Choroid plexus epithelial cell (primary cell): ENCODE measurements around the gene CPNE9.
A peak's percentile ranks its signal among the peaks of the same experiment; 100 is the strongest.
"Not testable (repeated sequence)": the region's sequence is repeated elsewhere in the genome, so short reads cannot be mapped to it uniquely, and the experiment has no call there.

ENCODE experiments used
- DNase-seq: peaks from one replicate; pipeline ENCODE4 v3.0.0-alpha.2; 2010; ENCODE audit warnings: low read depth
- H3K4me3 ChIP-seq: 2 replicates; pipeline ENCODE4 v1.5.1; 2011; ENCODE audit warnings: low read depth, mild to moderate bottlenecking, control low read depth, low read length, moderate library complexity
- TF ChIP-seq, protein P1 (sequence below): conservative IDR thresholded peaks from 2 replicates; pipeline ENCODE4 v1.5.1; 2011; ENCODE audit warnings: low read depth, mild to moderate bottlenecking, control low read depth, inconsistent platforms, low read length, moderate library complexity

The CPNE9 gene

DNA sequence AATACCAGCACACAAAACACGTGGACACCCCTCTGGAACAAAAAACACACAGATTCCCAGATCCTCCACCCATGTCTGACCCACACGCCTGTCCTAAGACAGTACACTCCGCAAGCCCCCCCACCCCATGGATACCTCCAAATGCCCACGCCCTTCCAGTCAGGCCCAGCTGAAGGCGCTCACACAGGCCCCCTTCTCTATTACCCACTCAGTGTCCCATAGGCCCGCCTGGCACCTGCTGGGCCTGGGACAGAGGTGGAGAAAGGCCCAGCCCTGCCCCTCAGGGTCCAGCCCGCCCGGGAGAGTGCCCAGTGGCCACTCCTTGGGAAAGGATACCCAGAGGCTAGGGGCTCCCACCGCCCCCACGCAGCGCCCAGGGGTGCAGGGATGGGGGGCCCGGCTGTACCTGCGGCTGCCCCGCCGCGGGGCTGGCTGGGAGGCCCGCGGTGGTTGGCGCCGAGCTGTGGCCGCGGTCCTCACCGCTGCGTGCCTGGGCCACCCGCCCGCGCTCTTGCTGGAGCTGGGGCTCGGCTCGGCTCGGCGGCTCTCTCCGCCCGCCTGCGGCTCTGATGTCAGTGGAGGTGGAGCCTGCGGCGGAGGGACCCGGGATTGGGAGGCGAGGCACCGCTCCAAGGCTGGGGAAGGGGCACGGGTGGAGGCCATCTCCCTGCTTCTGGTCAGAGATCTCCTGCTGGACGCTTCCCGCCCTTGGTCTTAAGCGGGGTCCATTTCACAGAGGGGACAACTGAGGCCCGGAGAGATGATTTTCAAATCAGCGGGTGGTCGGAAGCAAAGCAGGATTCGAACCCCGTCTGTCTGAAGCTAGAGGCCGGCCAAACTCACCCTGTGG lies 66.0 kb downstream of the CPNE9 start, which contains the start of gene CAMK1:
TSS of gene CAMK1 (minus strand) at position 522 of the 850 bp plus-strand sequence. CDS start 2,198 bp downstream, outside the sequence.
- TF ChIP-seq, protein P1, sequence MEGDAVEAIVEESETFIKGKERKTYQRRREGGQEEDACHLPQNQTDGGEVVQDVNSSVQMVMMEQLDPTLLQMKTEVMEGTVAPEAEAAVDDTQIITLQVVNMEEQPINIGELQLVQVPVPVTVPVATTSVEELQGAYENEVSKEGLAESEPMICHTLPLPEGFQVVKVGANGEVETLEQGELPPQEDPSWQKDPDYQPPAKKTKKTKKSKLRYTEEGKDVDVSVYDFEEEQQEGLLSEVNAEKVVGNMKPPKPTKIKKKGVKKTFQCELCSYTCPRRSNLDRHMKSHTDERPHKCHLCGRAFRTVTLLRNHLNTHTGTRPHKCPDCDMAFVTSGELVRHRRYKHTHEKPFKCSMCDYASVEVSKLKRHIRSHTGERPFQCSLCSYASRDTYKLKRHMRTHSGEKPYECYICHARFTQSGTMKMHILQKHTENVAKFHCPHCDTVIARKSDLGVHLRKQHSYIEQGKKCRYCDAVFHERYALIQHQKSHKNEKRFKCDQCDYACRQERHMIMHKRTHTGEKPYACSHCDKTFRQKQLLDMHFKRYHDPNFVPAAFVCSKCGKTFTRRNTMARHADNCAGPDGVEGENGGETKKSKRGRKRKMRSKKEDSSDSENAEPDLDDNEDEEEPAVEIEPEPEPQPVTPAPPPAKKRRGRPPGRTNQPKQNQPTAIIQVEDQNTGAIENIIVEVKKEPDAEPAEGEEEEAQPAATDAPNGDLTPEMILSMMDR, result no peak
- H3K4me3 ChIP-seq, result peak within 1 kb of the TSS; percentile 51
- DNase-seq, result peak; percentile 57

DNA sequence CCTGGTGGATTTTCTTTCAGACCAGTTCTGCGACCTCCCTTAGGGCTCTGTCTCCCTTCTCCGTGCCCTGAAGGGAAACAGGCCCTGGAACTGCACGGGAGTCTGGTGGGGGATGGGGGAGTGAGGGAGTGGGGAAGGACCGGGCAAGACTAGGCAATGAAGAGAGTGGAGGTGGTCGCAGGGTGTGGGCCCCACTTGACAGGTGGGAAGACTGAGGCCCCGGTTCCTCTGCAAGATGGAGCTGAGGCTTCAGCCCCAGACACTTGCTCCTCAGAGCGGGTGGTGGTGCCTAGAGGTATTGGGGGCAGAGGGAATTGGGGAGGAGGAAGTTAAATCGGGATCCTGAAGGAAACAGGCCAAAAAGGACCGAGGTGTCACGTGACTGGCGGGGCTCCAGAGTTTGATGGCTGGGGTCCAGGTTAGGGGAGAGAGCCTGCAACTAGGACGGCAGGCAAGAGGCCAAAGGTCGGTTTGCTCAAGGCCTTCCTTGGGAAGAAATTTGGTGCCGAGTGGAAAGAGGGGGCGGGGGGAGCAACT lies 66.7 kb downstream of the CPNE9 start:
- peak; percentile 56 for DNase-seq
- TF ChIP-seq, protein P1, result no peak
- H3K4me3 ChIP-seq, result peak overlapping the region; percentile 51

DNA sequence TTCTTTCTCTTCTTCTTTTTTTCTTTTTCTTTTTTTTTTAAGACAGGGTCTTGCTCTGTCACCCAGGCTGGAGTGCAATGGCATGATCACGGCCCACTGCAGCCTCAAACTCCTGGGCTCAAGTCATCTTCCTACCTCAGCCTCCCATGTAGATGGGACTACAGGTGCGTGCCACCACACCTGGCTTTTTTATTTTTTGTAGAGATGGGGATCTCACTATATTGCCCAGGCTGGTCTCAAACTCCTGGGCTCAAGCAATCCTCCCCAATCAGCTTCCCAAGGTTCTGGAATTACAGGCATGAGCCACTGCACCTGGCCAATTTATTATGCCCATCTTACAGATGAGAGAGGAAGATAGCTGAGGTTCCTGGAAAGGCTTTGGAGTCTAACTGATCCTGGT lies 67.4 kb downstream of the CPNE9 start:
- not testable (repeated sequence) for H3K4me3 ChIP-seq, DNase-seq

DNA sequence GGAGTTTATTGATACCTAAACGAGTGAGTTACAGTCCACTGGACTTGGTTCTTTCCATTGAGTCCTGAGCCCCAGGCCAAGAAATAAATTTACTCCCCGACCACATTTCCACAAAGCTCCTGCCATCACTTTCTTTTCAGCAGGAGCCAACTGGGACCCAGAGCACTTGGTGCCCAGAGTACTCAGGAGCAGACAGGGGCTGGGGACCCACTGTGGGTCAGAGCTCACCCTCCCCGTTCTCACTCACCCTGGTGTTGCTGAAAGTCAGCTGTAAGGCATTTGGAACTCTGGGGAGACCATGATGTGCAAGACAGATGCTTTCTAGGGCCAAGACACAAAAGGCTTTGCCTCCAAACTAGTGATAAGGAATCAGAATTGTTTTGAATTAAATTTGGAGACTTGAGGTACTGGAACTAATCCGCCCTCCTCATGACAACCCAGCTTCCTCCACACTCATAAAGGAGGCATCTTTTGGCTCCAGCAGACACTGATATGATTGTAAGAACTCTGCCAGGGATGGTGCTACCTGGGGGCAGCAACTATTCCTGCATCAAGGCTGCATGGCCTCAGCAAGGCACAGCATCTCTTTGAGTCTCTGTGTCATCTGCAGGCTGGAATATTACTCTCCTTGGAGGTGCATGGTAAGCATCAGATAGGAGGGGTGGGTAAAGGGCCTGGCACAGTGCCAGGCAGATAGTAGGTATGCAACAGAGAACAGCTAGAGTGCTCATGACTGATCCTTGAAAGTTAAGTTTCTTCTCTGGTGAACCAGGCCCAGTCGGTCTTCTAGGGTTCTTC lies 73.5 kb downstream of the CPNE9 start:
- no peak overlapping the region for H3K4me3 ChIP-seq
- TF ChIP-seq, protein P1, result no peak
- DNase-seq, result no peak

DNA sequence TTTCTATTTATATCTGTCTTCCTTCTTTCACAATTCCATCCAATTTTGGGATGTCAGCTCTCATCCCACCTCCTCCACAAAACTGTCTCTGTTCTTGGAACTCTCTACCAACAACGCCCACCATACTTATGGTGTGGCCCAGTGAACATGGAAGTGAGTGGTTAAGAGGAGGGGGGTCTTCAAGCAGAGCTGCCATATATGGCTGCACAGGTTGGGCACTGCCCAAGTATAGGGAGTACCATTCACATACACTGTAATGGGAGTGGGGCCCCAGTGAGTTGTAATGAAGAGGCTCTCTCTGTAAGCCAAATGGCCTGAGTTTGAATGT lies 74.0 kb downstream of the CPNE9 start:
- H3K4me3 ChIP-seq, result no peak overlapping the region
- no peak for DNase-seq
- TF ChIP-seq, protein P1, result no peak

DNA sequence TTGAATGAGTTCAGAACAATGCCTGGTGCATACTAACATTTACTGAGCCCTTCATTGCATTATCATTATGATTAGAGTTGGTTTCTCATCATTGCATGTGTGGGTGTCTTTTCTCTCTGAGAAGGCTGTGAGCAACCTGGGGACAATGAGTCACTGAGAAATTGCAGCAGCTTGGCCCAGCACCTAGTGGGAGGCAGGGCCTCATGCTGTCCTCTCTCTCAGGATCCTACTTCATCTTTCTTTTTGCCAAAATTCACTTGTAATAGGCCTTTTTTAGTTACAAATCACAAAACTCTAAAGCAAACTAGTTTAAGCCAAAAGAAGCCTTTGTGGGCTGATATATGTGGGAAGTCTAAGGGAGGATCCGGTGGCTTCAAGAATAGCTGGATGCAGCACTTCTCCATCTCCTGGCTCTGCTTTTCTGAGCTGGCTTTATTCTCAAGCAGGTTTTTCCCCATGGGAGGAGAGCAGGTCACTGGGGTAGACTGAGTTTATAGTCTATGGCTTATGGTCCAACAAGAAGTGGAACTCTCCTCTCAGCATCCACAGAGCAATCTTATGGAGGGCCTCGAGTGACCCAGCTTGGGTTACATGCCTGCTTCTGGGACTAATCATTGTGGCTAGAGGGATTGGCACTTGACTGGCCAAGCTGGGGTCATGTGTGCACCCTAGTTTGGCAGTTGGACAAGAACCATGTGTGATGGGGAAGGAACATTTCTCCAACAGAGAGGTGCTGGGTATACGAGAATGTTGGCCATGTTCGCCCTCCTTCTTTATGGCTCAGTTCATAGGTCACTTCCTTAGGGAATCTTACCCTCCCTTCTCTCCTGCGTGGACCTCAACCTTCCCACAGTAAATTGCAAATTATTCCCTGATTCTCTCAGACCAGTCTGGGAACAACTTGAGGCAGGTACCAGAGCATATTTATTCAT lies 74.8 kb downstream of the CPNE9 start:
- H3K4me3 ChIP-seq, result no peak overlapping the region
- TF ChIP-seq, protein P1, result no peak
- peak; percentile 74 for DNase-seq
